Liver (tissue), 3 donors: ENCODE results near the gene GATA5.

ENCODE experiments used
- FOXA1 ChIP-seq: IDR thresholded peaks from 2 replicates; pipeline ENCODE4 v1.6.1; 2016; ENCODE audit warnings: antibody characterized with exemption
- GABPA ChIP-seq, 2 donors: IDR thresholded peaks in 1 of 2; conservative IDR thresholded peaks in 1 of 2; 2 replicates each; pipeline ENCODE4 v1.6.1; 2016; ENCODE audit warnings: antibody characterized with exemption in 2 of 2, mild to moderate bottlenecking in 1 of 2, moderate library complexity in 1 of 2
- RAD21 ChIP-seq, 2 donors: IDR thresholded peaks; 2 replicates each; pipeline ENCODE4 v1.6.1; 2016; ENCODE audit warnings: antibody characterized with exemption in 2 of 2, mild to moderate bottlenecking in 2 of 2
- RXRA ChIP-seq, 2 donors: IDR thresholded peaks; 2 replicates each; pipeline ENCODE4 v1.6.1; 2017 to 2018; ENCODE audit warnings: antibody characterized with exemption in 2 of 2, mild to moderate bottlenecking in 1 of 2
- SP1 ChIP-seq: IDR thresholded peaks from 2 replicates; pipeline ENCODE4 v1.6.1; 2018; ENCODE audit warnings: antibody characterized with exemption, mild to moderate bottlenecking
- TAF1 ChIP-seq: conservative IDR thresholded peaks from 2 replicates; pipeline ENCODE4 v1.6.1; 2016; ENCODE audit warnings: antibody characterized with exemption, mild to moderate bottlenecking
- YY1 ChIP-seq: IDR thresholded peaks from 2 replicates; pipeline ENCODE4 v1.6.1; 2016; ENCODE audit warnings: antibody characterized with exemption, mild to moderate bottlenecking
- TF ChIP-seq, protein P1 (sequence below): fragments of 150-350 bp; IDR thresholded peaks from 2 replicates; pipeline ENCODE4 v1.5.1; 2017; ENCODE audit warnings: improper control_type of control experiment, low read depth, low read length; ENCODE audit not compliant: missing input control
- TF ChIP-seq, protein P2 (sequence below): IDR thresholded peaks from 2 replicates; pipeline ENCODE4 v1.6.1; 2016; ENCODE audit warnings: antibody characterized with exemption
- TF ChIP-seq, protein P3 (sequence below): IDR thresholded peaks from 2 replicates; pipeline ENCODE4 v1.6.1; 2016; ENCODE audit warnings: antibody characterized with exemption
- TF ChIP-seq, protein P4 (sequence below): IDR thresholded peaks from 2 replicates; pipeline ENCODE4 v1.6.1; 2016; ENCODE audit warnings: antibody characterized with exemption, mild to moderate bottlenecking
- TF ChIP-seq, protein P5 (sequence below): IDR thresholded peaks from 2 replicates; pipeline ENCODE4 v1.6.1; 2016; ENCODE audit warnings: antibody characterized with exemption
- donor health status: healthy.
- donor health status: healthy.

DNA sequence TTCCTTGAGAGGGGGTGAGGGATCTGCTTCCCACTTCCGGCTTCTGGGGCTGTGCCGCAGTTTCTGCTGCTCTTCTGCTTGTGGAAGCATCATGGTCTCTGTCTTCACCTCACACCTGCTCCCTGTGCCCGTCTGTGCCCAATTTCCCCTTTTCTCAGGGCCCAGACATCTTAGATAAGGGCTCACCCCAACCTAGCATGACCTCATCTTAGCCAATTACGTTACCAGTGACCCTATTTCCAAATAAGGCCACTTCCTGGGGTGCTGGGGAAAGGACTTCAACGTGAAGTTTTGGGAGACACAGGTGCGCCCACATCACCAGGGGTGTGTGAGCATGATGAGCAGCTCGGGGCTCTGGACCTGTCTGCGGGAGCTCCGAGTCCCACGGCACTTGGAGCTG lies 27.8 kb downstream of the GATA5 start:
- TF ChIP-seq, protein P1, sequence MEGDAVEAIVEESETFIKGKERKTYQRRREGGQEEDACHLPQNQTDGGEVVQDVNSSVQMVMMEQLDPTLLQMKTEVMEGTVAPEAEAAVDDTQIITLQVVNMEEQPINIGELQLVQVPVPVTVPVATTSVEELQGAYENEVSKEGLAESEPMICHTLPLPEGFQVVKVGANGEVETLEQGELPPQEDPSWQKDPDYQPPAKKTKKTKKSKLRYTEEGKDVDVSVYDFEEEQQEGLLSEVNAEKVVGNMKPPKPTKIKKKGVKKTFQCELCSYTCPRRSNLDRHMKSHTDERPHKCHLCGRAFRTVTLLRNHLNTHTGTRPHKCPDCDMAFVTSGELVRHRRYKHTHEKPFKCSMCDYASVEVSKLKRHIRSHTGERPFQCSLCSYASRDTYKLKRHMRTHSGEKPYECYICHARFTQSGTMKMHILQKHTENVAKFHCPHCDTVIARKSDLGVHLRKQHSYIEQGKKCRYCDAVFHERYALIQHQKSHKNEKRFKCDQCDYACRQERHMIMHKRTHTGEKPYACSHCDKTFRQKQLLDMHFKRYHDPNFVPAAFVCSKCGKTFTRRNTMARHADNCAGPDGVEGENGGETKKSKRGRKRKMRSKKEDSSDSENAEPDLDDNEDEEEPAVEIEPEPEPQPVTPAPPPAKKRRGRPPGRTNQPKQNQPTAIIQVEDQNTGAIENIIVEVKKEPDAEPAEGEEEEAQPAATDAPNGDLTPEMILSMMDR: no peak
- TF ChIP-seq FOXA1 (no peak), RAD21 (IDR thresholded peaks at IDR 0.05) (no peak), TAF1 (no peak), YY1 (no peak), GABPA (IDR thresholded peaks at IDR 0.05 in 1 of 2, conservative IDR thresholded peaks at IDR 0.05 in 1 of 2) (no peak), SP1 (no peak), RXRA (IDR thresholded peaks at IDR 0.05) (no peak)
- TF ChIP-seq, protein P2, sequence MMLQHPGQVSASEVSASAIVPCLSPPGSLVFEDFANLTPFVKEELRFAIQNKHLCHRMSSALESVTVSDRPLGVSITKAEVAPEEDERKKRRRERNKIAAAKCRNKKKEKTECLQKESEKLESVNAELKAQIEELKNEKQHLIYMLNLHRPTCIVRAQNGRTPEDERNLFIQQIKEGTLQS: no peak
- TF ChIP-seq, protein P3, sequence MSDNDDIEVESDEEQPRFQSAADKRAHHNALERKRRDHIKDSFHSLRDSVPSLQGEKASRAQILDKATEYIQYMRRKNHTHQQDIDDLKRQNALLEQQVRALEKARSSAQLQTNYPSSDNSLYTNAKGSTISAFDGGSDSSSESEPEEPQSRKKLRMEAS: no peak
- TF ChIP-seq, protein P4, sequence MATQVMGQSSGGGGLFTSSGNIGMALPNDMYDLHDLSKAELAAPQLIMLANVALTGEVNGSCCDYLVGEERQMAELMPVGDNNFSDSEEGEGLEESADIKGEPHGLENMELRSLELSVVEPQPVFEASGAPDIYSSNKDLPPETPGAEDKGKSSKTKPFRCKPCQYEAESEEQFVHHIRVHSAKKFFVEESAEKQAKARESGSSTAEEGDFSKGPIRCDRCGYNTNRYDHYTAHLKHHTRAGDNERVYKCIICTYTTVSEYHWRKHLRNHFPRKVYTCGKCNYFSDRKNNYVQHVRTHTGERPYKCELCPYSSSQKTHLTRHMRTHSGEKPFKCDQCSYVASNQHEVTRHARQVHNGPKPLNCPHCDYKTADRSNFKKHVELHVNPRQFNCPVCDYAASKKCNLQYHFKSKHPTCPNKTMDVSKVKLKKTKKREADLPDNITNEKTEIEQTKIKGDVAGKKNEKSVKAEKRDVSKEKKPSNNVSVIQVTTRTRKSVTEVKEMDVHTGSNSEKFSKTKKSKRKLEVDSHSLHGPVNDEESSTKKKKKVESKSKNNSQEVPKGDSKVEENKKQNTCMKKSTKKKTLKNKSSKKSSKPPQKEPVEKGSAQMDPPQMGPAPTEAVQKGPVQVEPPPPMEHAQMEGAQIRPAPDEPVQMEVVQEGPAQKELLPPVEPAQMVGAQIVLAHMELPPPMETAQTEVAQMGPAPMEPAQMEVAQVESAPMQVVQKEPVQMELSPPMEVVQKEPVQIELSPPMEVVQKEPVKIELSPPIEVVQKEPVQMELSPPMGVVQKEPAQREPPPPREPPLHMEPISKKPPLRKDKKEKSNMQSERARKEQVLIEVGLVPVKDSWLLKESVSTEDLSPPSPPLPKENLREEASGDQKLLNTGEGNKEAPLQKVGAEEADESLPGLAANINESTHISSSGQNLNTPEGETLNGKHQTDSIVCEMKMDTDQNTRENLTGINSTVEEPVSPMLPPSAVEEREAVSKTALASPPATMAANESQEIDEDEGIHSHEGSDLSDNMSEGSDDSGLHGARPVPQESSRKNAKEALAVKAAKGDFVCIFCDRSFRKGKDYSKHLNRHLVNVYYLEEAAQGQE: no peak
- TF ChIP-seq, protein P5, sequence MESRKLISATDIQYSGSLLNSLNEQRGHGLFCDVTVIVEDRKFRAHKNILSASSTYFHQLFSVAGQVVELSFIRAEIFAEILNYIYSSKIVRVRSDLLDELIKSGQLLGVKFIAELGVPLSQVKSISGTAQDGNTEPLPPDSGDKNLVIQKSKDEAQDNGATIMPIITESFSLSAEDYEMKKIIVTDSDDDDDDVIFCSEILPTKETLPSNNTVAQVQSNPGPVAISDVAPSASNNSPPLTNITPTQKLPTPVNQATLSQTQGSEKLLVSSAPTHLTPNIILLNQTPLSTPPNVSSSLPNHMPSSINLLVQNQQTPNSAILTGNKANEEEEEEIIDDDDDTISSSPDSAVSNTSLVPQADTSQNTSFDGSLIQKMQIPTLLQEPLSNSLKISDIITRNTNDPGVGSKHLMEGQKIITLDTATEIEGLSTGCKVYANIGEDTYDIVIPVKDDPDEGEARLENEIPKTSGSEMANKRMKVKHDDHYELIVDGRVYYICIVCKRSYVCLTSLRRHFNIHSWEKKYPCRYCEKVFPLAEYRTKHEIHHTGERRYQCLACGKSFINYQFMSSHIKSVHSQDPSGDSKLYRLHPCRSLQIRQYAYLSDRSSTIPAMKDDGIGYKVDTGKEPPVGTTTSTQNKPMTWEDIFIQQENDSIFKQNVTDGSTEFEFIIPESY: no peak
